Activated CD8-positive, alpha-beta T cell treated with anti-CD3 and anti-CD28 coated beads for 36 hours (primary cell): ENCODE measurements around the gene FAM3B. TPM values are rescaled to one million over a fixed set of nuclear protein-coding genes. Genes with fewer than 3 reads are reported as not detected.
A peak's percentile ranks its signal among the peaks of the same experiment; 100 is the strongest.

ENCODE experiments used
- ATAC-seq: fragments of 200-7000 bp; cut with Tn5 transposase; one replicate; pipeline ENCODE4 v1.10.0; 2021; ENCODE audit warnings: mild to moderate bottlenecking, moderate library complexity
- CTCF ChIA-PET: fragments of 350-600 bp; sonication (Branson Sonifier 250); formaldehyde crosslinking; loops from one replicate; lab custom pipeline; 2021; ENCODE audit warnings: antibody characterized with exemption; lab: Charles Lee
- POLR2A ChIA-PET: fragments of 350-600 bp; sonication (Branson Sonifier 250); formaldehyde crosslinking; loops from one replicate; lab custom pipeline; 2021; ENCODE audit warnings: antibody characterized with exemption; lab: Charles Lee
- DNase-seq: peaks from one replicate; pipeline ENCODE4 v3.0.0-alpha.2; 2020
- H3K27ac Mint-ChIP-seq: one replicate; pipeline ENCODE4 v1.8.0; 2021; ENCODE audit warnings: mild to moderate bottlenecking, mixed read lengths
- H3K27me3 Mint-ChIP-seq: one replicate; pipeline ENCODE4 v1.8.0; 2021; ENCODE audit warnings: mixed read lengths
- H3K36me3 Mint-ChIP-seq: one replicate; pipeline ENCODE4 v1.8.0; 2021; ENCODE audit warnings: low read depth, mixed read lengths
- H3K4me1 Mint-ChIP-seq: one replicate; pipeline ENCODE4 v1.8.0; 2021; ENCODE audit warnings: low read depth, mixed read lengths
- H3K4me3 Mint-ChIP-seq: one replicate; pipeline ENCODE4 v1.8.0; 2021; ENCODE audit warnings: mild to moderate bottlenecking, moderate library complexity, mixed read lengths
- H3K9me3 Mint-ChIP-seq: one replicate; pipeline ENCODE4 v1.8.0; 2021; ENCODE audit warnings: mixed read lengths
- intact Hi-C: fragments of 100-400 bp; cut with micrococcal nuclease; formaldehyde crosslinking; loops from one replicate; pipeline ENCODE4 v1.10.0; 2022
- total RNA-seq, 2 experiments: library from RNA; stranded (reverse); gene quantifications; one replicate each; pipeline ENCODE4 v1.2.3, GENCODE V29; 2021
- TF ChIP-seq, protein P1 (sequence below): fragments of 200-600 bp; IDR thresholded peaks from one replicate; pipeline ENCODE4 v1.8.0; 2022; ENCODE audit warnings: antibody characterized with exemption, mild to moderate bottlenecking

The FAM3B gene
- total RNA-seq, 2 experiments from 2014 or later, result not detected

DNA sequence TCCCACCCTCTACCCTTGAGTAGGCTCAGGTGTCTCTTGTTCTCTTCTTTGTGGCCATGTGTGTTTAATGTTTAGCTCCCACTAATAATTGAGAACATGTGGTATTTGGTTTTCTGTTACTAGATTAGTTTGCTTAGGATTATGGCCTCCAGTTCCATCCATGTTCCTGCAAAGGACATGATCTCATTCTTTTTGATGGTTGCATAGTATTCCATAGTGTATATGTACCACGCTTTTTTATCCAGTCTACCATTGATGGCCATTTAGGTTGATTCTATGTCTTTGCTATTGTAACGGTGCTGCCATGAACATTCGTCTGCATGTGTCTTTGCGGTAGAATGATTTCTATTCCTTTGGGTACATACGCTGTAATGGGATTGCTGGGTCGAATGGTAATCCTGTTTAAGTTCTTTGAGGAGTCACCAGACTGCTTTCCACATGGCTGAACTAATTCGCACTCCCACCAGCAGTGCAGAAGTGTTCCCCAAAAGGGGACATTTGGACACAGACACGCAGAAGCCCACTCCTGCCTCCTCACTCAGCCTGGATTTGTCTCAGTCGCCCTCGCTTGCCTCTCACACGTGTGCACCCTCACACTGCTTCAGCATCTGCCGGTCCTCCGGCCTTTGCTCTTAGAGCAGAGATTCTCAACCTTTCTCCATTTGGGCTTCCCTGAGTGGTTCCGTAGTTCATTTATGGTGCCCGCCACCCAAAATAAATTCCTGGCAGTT lies 48.9 kb downstream of the FAM3B start:
- no peak overlapping the region for H3K27ac Mint-ChIP-seq
- H3K36me3 Mint-ChIP-seq, result peaks cover 3% of the 10 kb centered on the region
- TF ChIP-seq, protein P1, sequence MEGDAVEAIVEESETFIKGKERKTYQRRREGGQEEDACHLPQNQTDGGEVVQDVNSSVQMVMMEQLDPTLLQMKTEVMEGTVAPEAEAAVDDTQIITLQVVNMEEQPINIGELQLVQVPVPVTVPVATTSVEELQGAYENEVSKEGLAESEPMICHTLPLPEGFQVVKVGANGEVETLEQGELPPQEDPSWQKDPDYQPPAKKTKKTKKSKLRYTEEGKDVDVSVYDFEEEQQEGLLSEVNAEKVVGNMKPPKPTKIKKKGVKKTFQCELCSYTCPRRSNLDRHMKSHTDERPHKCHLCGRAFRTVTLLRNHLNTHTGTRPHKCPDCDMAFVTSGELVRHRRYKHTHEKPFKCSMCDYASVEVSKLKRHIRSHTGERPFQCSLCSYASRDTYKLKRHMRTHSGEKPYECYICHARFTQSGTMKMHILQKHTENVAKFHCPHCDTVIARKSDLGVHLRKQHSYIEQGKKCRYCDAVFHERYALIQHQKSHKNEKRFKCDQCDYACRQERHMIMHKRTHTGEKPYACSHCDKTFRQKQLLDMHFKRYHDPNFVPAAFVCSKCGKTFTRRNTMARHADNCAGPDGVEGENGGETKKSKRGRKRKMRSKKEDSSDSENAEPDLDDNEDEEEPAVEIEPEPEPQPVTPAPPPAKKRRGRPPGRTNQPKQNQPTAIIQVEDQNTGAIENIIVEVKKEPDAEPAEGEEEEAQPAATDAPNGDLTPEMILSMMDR, result no peak
- ChIA-PET CTCF (interaction anchor here (1.1 kb wide), 1 partner anchor 82 kb away, joined by 7 read pairs; no protein-coding TSS in a partner anchor), POLR2A (no interaction called here)
- intact Hi-C loops, result no loop called here
- no peaks in the 10 kb centered on the region for H3K27me3 Mint-ChIP-seq
- no peaks in the 10 kb centered on the region for H3K9me3 Mint-ChIP-seq
- H3K4me1 Mint-ChIP-seq, result peaks cover 69% of the 10 kb centered on the region
- no peak overlapping the region for H3K4me3 Mint-ChIP-seq
- DNase-seq, result no peak
- no peak for ATAC-seq

DNA sequence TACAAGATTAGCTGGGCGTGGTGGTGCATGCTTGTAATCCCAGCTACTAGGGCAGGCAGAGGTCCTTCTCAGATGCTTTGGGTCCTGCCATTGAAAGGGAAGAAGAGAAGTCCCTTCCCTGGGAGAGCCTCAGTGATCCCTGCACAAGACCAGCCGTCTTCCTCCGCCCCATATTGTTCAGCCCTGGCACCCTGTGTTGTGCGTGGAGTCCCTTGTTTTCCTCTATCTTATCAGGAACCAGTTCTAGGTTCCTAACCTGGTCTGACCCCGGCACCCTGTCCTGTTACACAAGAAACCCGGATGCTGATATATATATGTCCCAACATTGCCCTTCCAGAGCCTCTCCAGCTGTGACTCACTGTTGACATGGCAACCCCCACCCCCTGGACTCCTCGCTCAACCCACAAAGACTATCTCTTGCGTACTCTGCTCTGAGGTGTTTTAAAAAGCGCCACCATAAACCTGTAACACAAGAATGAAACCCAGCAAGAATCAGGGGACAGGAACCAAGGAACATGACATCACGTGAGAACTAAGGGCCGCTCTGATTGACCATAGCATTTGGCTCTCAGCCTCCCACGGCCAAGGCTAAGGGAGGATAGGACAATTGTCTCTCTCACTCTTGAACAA lies 50.0 kb downstream of the FAM3B start:
- H3K36me3 Mint-ChIP-seq, result peaks cover 3% of the 10 kb centered on the region
- DNase-seq, result peak; percentile 29
- H3K4me3 Mint-ChIP-seq, result no peak overlapping the region
- H3K27me3 Mint-ChIP-seq, result no peaks in the 10 kb centered on the region
- H3K4me1 Mint-ChIP-seq, result peaks cover 77% of the 10 kb centered on the region
- TF ChIP-seq, protein P1, result no peak
- H3K27ac Mint-ChIP-seq, result no peak overlapping the region
- ChIA-PET CTCF (interaction anchor here (0.6 kb wide), 1 partner anchor 80 kb away, joined by 3 read pairs; no protein-coding TSS in a partner anchor), POLR2A (no interaction called here)
- ATAC-seq, result no peak
- H3K9me3 Mint-ChIP-seq, result no peaks in the 10 kb centered on the region
- intact Hi-C loops, result no loop called here

DNA sequence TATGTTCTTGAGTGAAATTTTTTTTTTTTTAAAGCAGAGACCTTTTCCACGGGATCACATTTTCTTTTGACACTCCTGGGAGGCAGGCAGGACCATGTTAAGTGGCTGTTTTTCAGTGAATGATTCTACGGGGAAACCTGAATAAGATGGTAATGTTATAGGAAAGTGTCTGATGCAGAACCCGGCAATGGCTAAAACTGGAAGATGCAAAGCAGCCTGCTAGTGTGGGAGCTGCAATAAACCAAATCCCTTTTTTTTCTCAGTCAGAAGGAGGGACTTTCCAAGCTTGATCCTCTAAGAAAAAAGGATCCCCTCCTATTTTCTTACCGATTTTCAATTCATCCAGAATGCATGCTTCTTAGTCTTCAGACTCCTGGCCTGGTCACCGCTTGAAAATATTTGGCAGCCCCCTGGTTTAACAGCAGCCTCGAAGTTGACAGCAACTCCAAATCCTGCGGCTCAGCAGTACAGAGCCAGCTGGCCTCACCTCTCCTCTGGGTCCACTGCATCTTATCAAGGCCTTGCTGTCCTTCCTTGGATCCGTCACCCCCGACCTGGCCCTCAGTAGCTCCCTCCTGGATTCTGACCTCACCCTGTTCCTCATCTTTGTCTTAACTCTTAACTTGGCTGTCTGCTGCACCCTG lies 50.8 kb downstream of the FAM3B start:
- no peak for ATAC-seq
- CTCF ChIA-PET, result interaction anchor here (0.6 kb wide), 1 partner anchor 79 kb away, joined by 3 read pairs; no protein-coding TSS in a partner anchor
- DNase-seq, result no peak
- Mint-ChIP-seq H3K4me3 (no peak overlapping the region), H3K4me1 (peaks cover 75% of the 10 kb centered on the region), H3K27me3 (no peaks in the 10 kb centered on the region), H3K27ac (no peak overlapping the region), H3K9me3 (no peaks in the 10 kb centered on the region), H3K36me3 (peaks cover 3% of the 10 kb centered on the region)
- intact Hi-C loops, result no loop called here
- TF ChIP-seq, protein P1, result no peak
- POLR2A ChIA-PET, result no interaction called here

DNA sequence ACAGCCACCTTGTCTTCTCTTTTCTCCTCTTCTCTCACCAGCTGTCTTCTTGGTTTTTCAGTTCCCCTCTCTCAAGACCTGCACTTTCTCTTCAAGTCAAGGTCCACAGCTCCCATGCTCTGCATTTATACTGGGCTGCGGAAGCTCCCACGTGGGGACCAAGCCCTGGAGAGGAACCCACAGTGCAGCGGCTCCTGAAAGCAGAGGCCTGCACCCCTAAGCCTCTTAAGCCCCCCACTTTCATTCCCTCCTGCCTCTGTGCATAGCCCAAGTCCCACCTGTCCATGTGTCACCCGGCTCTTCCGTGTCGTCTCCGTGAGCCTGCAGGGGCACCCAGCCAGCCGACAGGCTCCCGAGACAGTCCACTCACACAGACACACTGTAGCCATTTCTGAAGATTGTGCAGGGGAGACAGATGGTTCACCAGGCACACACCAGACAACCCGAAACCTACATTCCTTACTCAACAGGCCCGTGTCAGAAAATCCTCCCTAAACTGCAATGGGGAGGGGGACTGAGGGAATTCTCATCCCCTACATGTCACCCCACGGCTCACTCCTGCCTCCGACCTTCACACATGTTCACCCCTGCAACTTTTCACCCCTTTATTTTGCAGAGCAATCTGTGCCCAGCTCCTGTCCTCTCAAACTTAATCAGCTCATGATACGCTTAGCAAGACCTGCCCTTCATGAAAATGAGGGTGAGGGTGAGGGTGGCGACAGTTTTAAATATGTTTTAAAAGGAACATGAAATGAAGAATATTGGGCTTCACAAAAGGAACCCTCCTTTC lies 51.5 kb downstream of the FAM3B start:
- H3K27me3 Mint-ChIP-seq, result no peaks in the 10 kb centered on the region
- POLR2A ChIA-PET, result interaction anchor here (0.7 to 1.8 kb wide), 3 partner anchors 9 to 58 kb away, joined by 3 to 4 read pairs (median 4); partner anchors contain the start of gene MX1
- DNase-seq (no peak), ATAC-seq (no peak)
- H3K4me3 Mint-ChIP-seq, result peak overlapping the region; percentile 70
- intact Hi-C loops, result no loop called here
- H3K9me3 Mint-ChIP-seq, result no peaks in the 10 kb centered on the region
- TF ChIP-seq, protein P1, result no peak
- peaks cover 3% of the 10 kb centered on the region for H3K36me3 Mint-ChIP-seq
- H3K27ac Mint-ChIP-seq, result peak overlapping the region; percentile 92
- peaks cover 71% of the 10 kb centered on the region for H3K4me1 Mint-ChIP-seq
- CTCF ChIA-PET, result no interaction called here
